PC-9 (cell line): ENCODE measurements around the gene PDZRN4.

ENCODE experiments used
- EZH2 ChIP-seq: fragments of 200-600 bp; sonication (generic); IDR thresholded peaks from 2 replicates; pipeline ENCODE4 v1.8.0; 2017; ENCODE audit warnings: antibody characterized with exemption, low read depth
- TF ChIP-seq, protein P1 (sequence below): fragments of 200-600 bp; sonication (generic); conservative IDR thresholded peaks from 2 replicates; pipeline ENCODE4 v1.6.1; 2017; ENCODE audit warnings: mixed run types, antibody characterized with exemption, mild to moderate bottlenecking, moderate library complexity

DNA sequence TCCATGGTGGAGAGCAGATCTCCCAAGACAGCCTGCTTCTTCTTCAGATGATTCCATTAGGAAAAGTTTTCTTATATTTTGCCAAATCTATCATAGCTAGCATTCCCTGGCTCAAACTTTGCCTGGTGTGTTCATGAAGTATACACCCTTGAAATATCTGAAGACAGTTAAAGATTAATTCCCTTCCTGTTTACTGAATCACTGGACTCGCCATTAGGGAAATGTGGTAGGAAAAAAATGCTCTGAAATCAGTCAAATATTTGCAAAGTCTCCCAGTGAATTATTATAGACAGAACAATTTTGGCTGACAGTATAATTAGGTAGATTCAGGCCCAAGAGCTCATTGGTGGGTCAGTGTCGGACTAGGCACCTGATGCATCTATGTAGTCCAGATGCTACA, 86.5 kb downstream of the PDZRN4 start:
- TF ChIP-seq, protein P1, sequence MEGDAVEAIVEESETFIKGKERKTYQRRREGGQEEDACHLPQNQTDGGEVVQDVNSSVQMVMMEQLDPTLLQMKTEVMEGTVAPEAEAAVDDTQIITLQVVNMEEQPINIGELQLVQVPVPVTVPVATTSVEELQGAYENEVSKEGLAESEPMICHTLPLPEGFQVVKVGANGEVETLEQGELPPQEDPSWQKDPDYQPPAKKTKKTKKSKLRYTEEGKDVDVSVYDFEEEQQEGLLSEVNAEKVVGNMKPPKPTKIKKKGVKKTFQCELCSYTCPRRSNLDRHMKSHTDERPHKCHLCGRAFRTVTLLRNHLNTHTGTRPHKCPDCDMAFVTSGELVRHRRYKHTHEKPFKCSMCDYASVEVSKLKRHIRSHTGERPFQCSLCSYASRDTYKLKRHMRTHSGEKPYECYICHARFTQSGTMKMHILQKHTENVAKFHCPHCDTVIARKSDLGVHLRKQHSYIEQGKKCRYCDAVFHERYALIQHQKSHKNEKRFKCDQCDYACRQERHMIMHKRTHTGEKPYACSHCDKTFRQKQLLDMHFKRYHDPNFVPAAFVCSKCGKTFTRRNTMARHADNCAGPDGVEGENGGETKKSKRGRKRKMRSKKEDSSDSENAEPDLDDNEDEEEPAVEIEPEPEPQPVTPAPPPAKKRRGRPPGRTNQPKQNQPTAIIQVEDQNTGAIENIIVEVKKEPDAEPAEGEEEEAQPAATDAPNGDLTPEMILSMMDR: no peak
- TF ChIP-seq EZH2: no peak
